ENCODE data around the gene ZNF227.

DNA sequence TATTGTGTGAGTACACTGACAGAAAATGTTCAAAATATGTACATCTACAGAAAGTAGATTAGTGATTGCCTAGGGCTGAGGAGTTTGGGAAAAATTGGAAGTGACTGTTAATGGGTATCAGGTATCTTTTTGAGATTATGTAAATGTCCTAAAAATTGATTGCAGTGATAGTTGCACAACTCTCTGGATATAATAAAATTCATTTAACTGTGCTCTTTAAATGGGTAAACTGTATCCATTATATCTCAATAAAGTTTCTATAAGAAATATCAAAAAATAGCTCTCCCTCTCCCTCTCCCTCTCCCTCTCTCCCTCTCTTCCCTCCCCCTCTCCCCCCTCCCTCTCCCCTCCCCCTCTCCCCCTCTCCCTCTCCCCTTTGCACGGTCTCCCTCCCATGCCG lies 9.4 kb upstream of the ZNF227 start:
- TF ChIP-seq, protein P1, sequence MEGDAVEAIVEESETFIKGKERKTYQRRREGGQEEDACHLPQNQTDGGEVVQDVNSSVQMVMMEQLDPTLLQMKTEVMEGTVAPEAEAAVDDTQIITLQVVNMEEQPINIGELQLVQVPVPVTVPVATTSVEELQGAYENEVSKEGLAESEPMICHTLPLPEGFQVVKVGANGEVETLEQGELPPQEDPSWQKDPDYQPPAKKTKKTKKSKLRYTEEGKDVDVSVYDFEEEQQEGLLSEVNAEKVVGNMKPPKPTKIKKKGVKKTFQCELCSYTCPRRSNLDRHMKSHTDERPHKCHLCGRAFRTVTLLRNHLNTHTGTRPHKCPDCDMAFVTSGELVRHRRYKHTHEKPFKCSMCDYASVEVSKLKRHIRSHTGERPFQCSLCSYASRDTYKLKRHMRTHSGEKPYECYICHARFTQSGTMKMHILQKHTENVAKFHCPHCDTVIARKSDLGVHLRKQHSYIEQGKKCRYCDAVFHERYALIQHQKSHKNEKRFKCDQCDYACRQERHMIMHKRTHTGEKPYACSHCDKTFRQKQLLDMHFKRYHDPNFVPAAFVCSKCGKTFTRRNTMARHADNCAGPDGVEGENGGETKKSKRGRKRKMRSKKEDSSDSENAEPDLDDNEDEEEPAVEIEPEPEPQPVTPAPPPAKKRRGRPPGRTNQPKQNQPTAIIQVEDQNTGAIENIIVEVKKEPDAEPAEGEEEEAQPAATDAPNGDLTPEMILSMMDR (IDR thresholded peaks at IDR 0.05) = no peak
- no peak for TF ChIP-seq POLR2AphosphoS5 (IDR thresholded peaks at IDR 0.05)
- TF ChIP-seq POLR2A (IDR thresholded peaks at IDR 0.05) = no peak
